Esophagus muscularis mucosa (tissue), 3 donors: Measurements from ENCODE around the gene NPHP4.

Source experiments
- CTCF ChIP-seq, 3 experiments: fragments of 200-600 bp in 2 of 3; fragments of 450-650 bp in 1 of 3; sonication (generic) in 2 of 3; IDR thresholded peaks; one replicate each; pipeline ENCODE4 v1.5.1; 2017 to 2019; ENCODE audit warnings: antibody characterized with exemption in 3 of 3, mild to moderate bottlenecking in 2 of 3, moderate library complexity in 1 of 3
- POLR2A ChIP-seq: fragments of 450-650 bp; IDR thresholded peaks from one replicate; pipeline ENCODE4 v1.6.1; 2017; ENCODE audit warnings: antibody characterized with exemption, moderate library complexity, mild to moderate bottlenecking, low read depth

DNA sequence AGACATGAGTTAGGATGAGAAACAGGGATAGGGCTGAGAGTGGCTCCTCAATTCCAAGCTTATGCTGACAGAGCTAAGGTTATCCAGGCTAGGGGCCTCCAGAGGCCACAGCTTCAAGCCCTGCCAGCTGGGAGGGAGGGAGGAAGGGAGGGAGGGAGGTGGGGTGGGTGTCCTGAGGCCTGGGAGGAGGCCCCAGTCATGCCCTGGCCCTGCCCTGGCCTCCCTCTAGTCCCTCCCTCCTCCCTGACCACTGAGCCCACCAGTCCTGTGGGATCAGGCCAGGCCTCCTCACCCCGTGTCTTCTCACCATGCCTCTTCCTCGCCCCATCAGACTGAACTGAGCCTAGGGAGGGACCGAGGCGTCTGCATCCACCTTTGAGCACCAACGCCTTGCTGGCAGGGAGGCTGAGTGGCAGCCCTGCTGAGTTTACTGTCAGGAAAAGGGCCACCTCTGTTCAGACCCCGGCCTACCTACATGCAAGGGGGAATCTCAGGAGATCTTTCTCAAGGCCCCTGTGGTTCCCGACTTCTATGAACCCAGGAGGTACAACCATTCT, 116.1 kb downstream of the NPHP4 start:
- TF ChIP-seq CTCF (IDR thresholded peaks at IDR 0.05) (no peak), POLR2A (no peak)
